Kidney (tissue), 14 donors: ENCODE measurements around the gene CEP76. TPM values are rescaled to one million over a fixed set of nuclear protein-coding genes. Genes with fewer than 3 reads are reported as not detected.

Source experiments
- DNase-seq, 5 donors: peaks; one replicate each; pipeline ENCODE4 v3.0.0-alpha.2; 2013 to 2020
- FAIRE-seq: peaks from 2 replicates; lab custom pipeline; 2012; peaks lifted over from hg19 to GRCh38; lab: Jason Lieb, UNC
- H3K27ac ChIP-seq, 2 donors: one replicate each; pipeline ENCODE4 v1.7.0; 2013; ENCODE audit warnings: low read depth in 2 of 2, low read length in 2 of 2, inconsistent platforms in 1 of 2
- H3K27me3 ChIP-seq: one replicate; pipeline ENCODE4 v1.7.1; 2013; ENCODE audit warnings: low read length, inconsistent platforms; ENCODE audit not compliant: control insufficient read depth, insufficient read depth
- H3K36me3 ChIP-seq, 3 donors: one replicate each; pipeline versions ENCODE4 v1.7.0 to v1.7.1; 2013; ENCODE audit warnings: low read length in 3 of 3, control low read depth in 1 of 3, inconsistent platforms in 1 of 3; ENCODE audit not compliant: insufficient read depth in 3 of 3, control insufficient read depth in 2 of 3
- H3K4me1 ChIP-seq, 3 donors: one replicate each; pipeline versions ENCODE4 v1.7.0 to v1.7.1; 2013; ENCODE audit warnings: low read length in 3 of 3, inconsistent platforms in 1 of 3, low read depth in 1 of 3; ENCODE audit not compliant: control insufficient read depth in 2 of 3, insufficient read depth in 2 of 3
- H3K4me3 ChIP-seq, 3 donors: one replicate each; pipeline versions ENCODE4 v1.7.0 to v1.8.1; 2013; ENCODE audit warnings: low read length in 3 of 3, control low read depth in 1 of 3, inconsistent platforms in 1 of 3
- H3K9ac ChIP-seq, 3 donors: one replicate each; pipeline versions ENCODE4 v1.7.0 to v1.7.1; 2013; ENCODE audit warnings: low read length in 3 of 3, control low read depth in 1 of 3, inconsistent platforms in 1 of 3
- H3K9me3 ChIP-seq, 3 donors: one replicate each; pipeline versions ENCODE4 v1.7.0 to v1.7.1; 2013; ENCODE audit warnings: low read length in 3 of 3, control low read depth in 1 of 3, inconsistent platforms in 1 of 3; ENCODE audit not compliant: control insufficient read depth in 2 of 3, insufficient read depth in 1 of 3
- intact Hi-C: fragments of 100-400 bp; cut with DNase I; formaldehyde crosslinking; loops from one replicate; pipeline ENCODE4 v1.11.1; 2022
- polyA plus RNA-seq: library from polyadenylated mRNA; stranded (reverse); fragments of 350-450 nt; fragmentation: Illumina TruSeq; extraction: RNeasy Lipid Tissue Mini Kit (QIAGEN cat#74804); gene quantifications from one replicate; pipeline ENCODE4 v1.2.3, GENCODE V29; 2014; ENCODE audit warnings: low read depth, low replicate concordance; ENCODE audit not compliant: insufficient read depth
- total RNA-seq: library from RNA; stranded (reverse); fragmentation: NEBNext Ultra II Directional; extraction: Animal tissue kit (Norgen Biotek cat#: 25700); gene quantifications from one replicate; pipeline ENCODE4 v1.2.1, GENCODE V29; 2021
- TF ChIP-seq, protein P1 (sequence below): IDR thresholded peaks from 3 replicates; pipeline ENCODE4 v1.5.1; 2012; ENCODE audit warnings: mild to moderate bottlenecking, moderate library complexity, borderline replicate concordance; ENCODE audit not compliant: insufficient read depth; ENCODE audit errors: extremely low read depth
- donor health status: control.
- donor health status: control.
- donor health status: control.
- donor health status: control.
- donor health status: control.
- donor health status: DM: yes; HTN: yes; CAD: no.
- donor health status: Normal renal cell carcinoma (clear cell type).

Gene CEP76
- total and polyA plus RNA-seq, 2 donors from 2014 or later: 2.0 to 5.3 TPM

DNA sequence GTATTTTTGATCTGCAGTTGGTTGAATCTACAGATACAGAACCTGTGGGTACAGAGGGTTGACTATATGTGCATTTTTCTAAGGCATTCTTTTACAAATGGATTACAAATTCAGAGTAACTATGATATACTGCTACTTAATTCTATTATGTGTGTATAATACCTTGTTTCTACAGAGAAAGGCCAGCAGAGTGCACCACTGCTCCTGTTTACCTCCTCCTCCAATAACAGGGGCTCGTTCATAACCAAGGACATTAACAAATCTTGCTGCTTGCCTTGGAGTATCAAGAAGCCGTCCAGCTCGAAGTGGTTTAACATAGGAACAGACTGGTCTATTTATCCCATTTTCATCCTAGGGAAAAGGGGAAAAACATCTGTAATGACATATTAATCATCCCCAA, 16.4 kb downstream of the CEP76 start:
- FAIRE-seq (no peak), DNase-seq (no peak)
- Histone ChIP-seq H3K9ac (no peak overlapping the region), H3K9me3 (no peaks in the 10 kb centered on the region), H3K36me3 (no peaks in the 10 kb centered on the region), H3K4me3 (no peak overlapping the region), H3K27ac (no peak overlapping the region), H3K27me3 (no peaks in the 10 kb centered on the region), H3K4me1 (no peaks in the 10 kb centered on the region)
- intact Hi-C loops: no loop called here
- TF ChIP-seq, protein P1, sequence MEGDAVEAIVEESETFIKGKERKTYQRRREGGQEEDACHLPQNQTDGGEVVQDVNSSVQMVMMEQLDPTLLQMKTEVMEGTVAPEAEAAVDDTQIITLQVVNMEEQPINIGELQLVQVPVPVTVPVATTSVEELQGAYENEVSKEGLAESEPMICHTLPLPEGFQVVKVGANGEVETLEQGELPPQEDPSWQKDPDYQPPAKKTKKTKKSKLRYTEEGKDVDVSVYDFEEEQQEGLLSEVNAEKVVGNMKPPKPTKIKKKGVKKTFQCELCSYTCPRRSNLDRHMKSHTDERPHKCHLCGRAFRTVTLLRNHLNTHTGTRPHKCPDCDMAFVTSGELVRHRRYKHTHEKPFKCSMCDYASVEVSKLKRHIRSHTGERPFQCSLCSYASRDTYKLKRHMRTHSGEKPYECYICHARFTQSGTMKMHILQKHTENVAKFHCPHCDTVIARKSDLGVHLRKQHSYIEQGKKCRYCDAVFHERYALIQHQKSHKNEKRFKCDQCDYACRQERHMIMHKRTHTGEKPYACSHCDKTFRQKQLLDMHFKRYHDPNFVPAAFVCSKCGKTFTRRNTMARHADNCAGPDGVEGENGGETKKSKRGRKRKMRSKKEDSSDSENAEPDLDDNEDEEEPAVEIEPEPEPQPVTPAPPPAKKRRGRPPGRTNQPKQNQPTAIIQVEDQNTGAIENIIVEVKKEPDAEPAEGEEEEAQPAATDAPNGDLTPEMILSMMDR: no peak

DNA sequence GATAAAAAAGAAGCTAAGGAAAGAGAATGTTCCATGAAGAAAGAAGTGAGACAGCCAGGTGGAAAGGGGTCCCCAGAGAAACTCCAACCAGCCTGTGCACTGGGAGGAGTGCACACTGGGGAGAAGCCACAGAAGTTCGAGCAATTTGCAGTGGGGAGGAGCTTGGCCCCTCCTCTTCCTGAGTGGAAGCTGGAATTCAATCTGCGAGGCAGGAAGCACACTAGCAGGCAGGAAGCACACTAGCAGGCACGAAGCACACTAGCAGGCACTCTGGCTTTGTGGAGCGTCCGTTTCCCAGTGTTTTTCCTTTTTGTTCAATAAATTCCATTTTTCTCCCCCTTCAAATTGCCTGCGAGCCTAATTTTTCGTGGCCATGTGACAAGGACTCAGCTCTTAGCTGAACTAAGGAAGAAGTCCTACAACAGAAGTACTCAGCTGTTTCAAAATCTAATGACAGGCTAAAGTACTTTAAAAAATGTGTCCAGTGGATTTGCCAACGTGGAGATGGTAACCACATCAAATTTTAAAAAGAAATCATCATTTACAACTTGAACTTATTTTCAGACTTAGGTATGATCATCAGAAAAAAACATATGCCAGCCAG, 23.2 kb downstream of the CEP76 start:
- TF ChIP-seq, protein P1: no peak
- intact Hi-C loops: no loop called here

DNA sequence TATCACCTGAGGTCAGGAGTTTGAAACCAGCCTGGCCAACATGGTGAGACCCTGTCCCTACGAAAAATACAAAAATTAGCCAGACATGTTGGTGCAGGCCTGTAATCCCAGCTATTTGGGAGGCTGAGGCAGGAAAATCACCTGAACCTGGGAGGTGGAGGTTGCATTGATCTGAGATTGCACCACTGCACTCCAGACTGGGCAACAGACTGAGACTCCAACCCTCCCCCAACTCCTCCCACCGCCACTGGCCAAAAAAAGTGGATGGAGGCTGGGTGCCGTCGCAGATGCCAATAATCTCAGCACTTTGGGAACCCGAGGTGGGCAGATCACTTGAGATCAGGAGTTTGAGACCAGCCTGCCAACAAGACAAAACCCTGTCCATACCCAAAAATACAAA, 34.5 kb downstream of the CEP76 start:
- FAIRE-seq (no peak), DNase-seq (no peak)
- intact Hi-C loops: no loop called here
- no peak overlapping the region for H3K27ac ChIP-seq
- TF ChIP-seq, protein P1: no peak
- no peak overlapping the region for H3K4me3 ChIP-seq
- H3K4me1 ChIP-seq: no peaks in the 10 kb centered on the region
- no peak overlapping the region for H3K9ac ChIP-seq
- H3K9me3 ChIP-seq: no peaks in the 10 kb centered on the region
- no peaks in the 10 kb centered on the region for H3K27me3 ChIP-seq
- no peaks in the 10 kb centered on the region for H3K36me3 ChIP-seq

More for the DNA sequence above, 23.2 kb downstream of the CEP76 start:
- Histone ChIP-seq H3K4me1 (peaks cover 0 to 7% (median 0%) of the 10 kb centered on the region in 3 donors), H3K27ac (peak overlapping the region; percentile 57 to 82), H3K9me3 (no peaks in the 10 kb centered on the region), H3K9ac (peak overlapping the region in 2 of 3 donors; percentile 48 to 51), H3K27me3 (no peaks in the 10 kb centered on the region), H3K4me3 (peak overlapping the region in 2 of 3 donors; percentile 3 to 41), H3K36me3 (peaks cover 0 to 6% (median 0%) of the 10 kb centered on the region in 3 donors)
- peak; percentile 26 to 79 (median 48) for DNase-seq
- FAIRE-seq: no peak
